SIG-M5 treated with dmso at 0.1 percent for 504 hours (cell line): ENCODE results near the gene GLRX.
A peak's percentile ranks its signal among the peaks of the same experiment; 100 is the strongest.
"Not testable (repeated sequence)": the region's sequence is repeated elsewhere in the genome, so short reads cannot be mapped to it uniquely, and the experiment has no call there.

Experiments
- DNase-seq: peaks from one replicate; lab custom pipeline; 2025; ENCODE audit not compliant: unreplicated experiment; lab: John Stamatoyannopoulos, UW

GLRX gene

DNA sequence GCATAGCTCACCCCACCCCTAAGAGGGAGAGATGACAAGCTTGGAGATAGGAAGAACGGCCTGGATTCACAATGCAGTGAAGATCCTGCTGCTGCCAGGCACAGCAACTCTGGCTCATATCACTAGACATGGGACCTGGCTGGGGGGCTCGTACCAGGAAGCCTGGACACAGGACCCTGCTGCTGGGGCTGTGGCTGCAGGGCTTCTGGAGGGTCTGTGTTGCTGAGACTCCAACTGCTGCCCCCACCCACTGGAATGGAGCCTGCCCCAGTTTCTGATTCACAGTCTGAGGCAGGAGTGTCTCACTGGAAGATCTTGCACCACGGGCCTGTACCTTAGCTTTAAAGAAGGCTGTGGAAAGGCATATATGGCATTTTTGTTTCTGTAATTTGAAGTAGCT is 31.0 kb upstream of the GLRX start:
- DNase-seq: no peak

- DNase-seq: no peak
These were observed 30.0 kb upstream of the GLRX start for GRCh38 chr5:95852567-95852966.

DNA sequence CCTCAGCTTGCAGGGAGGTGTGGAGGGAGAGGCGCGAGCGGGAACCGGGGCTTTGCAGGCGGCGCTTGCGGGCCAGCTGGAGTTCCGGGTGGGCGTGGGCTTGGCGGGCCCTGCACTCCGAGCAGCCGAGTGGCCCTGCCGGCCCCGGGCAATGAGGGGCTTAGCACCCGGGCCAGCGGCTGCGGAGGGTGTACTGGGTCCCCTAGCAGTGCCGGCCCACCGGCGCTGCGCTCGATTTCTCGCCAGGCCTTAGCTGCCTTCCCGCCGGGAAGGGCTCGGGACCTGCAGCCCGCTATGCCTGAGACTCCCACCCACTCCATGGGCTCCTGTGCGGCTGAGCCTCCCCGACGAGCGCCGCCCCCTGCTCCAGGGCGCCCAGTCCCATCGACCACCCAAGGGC is 28.6 kb upstream of the GLRX start:
- DNase-seq: not testable (repeated sequence)

GRCh38 chr5:95850391-95850894 is 27.9 kb upstream of the GLRX start:
- peak; percentile 40 for DNase-seq

- DNase-seq: no peak
These were observed 26.2 kb upstream of the GLRX start for GRCh38 chr5:95848701-95849100.

DNA sequence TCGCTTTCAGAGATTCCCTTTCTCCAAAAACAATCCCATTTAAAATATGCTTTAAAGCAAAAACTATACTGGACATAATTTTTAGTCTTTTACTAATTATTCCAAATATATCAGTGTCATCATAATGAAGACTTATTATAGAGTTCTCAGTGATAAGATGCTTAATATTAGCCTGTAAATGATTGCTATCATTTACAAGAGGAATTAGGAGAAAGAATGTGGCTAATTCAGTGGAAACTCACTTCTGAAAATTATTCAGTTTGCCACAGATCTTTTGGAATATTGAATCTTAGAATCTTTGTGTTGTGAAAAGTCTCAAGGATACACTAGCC is 24.7 kb upstream of the GLRX start:
- DNase-seq: no peak

- peak; percentile 83 for DNase-seq
These were observed 24.2 kb upstream of the GLRX start for GRCh38 chr5:95846554-95847260.

DNA sequence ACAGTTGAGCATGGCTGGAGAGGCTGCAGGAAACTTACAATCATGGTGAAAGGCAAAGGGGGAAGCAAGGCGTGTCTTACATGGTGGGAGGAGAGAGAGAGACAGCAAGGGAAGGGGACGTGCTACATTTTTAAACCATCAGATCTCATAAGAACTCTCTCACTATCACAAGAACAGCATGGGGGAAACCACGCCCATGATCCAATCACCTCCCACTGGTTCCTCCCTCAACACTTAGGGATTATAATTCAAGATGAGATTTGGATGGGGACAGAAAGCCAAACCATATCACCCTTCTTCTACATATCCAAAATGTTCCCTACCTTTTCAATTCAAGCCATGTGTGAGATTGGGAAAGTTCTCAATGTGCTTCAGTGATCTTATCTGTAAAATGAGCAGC is 22.9 kb upstream of the GLRX start:
- DNase-seq: no peak

DNA sequence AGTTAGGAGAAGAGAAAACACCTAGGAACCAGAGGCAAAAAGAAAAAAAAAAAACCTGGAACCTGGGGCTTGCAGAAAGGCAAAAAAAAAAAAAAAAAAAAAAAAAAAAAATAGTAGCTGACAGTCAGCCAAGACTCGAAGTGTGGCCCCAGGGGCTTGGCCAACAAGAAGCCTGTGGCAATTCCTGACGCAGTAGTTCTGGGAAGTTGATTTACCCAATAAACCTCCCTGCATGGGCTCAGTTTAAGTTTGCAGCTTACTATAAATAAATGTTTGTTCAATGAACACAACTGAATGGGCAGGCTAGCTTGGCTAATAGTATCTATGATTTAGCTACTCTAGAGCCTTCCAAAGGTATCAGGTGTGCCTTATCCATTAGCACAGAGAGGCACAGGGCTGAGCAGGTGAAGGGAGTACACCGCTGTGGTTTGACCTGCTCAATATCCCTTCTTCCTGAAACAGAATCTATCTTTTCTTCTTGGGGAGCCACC is 21.3 kb upstream of the GLRX start:
- DNase-seq: peak; percentile 48

DNA sequence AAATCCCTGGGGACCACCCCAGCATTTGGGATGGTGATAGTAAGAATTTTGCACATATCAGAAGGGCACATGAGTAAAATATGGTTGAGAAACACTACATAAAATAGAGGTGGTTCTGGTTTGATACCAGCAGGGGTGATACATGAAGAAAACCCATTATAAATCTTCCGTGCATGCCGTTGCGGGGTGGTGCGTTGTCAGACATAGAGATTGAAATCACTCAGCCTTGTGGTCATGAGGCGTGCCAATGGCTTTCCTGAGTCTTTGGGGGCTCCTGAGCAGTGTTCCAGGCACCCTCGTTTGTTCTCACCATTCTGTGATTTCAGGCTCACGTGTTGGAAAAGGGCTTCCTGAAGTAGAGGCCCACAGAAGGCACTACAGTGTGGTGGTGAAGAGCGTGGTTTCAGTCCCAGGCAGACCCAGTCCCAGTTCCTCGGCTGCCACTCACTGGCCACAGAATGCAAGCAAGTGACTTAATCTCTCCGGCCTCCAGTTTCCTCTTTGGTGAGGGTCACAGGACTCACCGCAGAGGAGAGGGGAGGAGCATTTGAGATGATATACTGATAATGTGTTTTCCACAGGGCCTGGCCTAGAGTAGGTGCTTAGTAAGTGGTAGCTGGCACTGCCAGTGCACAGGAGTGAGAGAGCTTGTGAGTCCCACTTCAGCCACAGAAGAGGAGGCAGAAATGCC is 20.5 kb upstream of the GLRX start:
- peak; percentile 94 for DNase-seq

DNA sequence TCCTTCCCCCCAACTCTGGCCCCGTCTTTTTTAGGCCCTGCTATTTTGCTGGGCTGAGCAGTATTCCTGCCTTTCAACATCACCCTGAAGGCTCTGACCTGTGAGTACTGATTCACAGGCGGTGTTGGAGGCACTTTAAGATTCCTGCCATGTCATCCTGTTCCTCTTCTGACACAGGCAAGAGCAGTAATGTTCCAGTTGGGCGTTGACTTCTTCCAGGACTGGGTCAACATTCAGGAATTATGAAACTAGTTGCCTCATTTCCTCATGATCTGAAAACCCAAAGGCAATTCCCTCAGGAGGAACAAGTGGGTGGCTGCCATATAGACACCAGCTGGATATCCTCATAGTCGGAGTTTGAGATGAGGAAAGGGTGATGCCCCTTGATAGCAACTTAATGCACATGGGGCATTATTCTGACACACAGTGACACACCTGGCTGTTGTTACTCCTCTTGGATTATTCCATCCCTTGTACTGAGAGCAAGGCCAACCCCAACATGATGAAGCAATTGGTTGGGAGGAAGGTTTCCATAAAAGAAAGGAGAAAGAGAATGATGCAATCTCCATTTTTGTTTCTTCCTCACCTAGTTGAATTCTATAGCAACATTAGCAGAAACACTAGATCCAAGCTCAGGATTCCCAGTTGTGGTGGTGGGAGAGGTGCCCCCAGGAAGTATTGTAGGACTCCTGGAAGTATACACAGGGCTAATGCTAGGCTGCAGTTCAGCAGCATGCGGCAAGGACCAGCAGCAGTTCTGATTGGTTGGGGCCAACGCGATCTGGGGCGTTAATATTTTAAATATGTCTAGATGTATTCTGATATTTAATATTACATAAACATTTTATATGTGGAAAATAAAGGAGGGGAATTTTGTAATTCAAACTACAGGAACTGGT is 19.6 kb upstream of the GLRX start:
- no peak for DNase-seq

DNA sequence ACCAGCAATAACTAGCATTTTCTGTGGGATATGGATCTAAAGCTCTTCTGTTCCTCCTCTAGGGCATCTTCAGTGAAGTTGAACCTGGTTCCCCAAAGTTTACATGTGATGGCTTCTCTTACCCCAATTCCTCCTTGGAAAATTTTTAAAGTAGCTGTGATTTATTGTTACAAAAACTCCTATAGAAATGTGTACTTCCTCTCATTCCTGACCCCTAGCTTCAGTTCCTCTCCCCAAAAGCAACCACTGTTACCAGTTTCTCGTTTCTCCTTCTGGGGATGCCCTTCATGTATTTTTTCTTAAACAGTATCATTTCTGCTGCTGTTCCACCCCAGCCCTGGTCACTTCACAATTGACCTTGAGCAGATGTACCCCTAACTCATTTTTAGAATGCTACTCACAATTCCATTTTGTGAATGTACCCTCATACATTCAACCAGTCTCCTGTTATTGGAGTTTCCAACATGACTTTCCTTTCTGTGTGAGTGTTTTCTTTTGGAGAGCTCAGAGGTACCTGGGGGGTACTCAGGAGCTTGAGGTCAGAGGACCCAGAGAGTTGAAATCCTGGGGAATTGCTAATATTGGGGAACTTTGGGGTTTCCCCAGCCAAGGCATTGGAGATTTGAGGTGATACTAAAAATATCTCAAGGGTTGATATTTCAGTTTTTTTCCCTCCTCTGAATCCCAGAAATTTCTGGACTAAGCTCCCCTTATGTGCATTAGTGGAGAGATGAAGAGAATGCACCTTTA is 18.6 kb upstream of the GLRX start:
- no peak for DNase-seq

DNA sequence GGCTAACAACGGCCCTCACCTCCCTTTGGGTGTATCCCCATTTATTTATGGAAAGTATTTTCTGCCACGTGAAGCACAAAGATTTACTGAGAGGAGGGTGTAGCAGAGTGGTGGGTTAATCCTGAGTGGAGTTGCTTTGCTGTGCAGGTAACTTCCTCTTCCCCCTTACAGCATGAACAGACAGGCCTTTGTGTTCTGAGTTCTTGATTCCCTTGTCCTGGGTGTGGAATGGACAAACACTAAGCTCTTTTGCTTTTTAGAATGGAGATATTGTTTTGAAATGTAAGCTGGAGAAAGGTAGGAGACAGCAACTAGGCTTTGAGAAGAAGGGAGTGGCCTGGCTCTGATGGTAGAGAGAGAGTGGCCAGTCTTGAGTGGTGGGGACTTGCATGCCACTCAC is 17.1 kb upstream of the GLRX start:
- DNase-seq: no peak

GRCh38 chr5:95838556-95838955 is 16.0 kb upstream of the GLRX start:
- no peak for DNase-seq

DNA sequence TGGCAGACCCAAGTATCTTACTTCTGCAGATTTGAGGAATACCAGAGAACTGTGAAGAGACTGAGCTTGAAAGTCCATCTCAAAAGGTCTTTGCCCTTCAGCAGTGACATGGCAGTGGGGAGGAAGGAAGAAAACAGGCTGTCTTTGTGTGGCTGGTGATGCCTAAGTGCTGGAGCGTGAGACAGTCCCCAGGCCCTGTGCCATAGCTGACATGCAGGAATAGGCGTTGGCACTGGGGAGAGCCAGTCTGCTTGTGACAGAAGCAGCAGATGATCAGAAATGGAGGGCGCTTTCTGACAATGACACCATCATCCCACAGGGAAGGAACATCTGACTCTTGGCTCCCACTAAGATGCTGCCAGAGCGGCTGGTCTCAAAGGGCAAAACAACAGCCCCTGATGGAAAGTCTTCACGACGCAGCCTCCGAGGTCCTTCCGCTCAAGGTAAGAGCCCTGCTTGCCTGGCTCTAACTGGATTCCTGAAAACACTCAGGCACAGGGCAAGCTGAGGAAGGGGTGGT is 15.5 kb upstream of the GLRX start:
- DNase-seq: no peak

DNA sequence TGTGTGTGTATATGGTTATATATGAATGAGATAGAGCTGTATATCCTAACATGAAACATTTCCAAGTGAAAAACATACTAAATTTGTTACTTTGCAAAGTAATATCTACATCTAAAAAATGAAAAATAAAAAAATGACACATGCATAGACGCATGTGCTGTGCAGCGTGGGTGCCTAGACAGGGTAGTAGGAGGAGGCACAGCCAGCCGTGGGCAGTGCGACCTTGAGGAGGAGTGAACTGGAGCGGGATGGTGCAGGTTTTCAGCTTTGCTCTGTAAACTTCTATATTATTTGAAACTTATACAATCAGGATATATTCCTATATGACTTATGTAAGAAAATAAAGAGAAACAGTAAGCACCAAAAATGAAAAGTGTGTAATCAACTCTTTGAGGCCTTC is 15.0 kb upstream of the GLRX start:
- no peak for DNase-seq

- not testable (repeated sequence) for DNase-seq
These were observed 14.4 kb upstream of the GLRX start for GRCh38 chr5:95836971-95837370.

- DNase-seq: no peak
These were observed 14.0 kb upstream of the GLRX start for GRCh38 chr5:95836544-95836943.

GRCh38 chr5:95835682-95836385 is 13.3 kb upstream of the GLRX start:
- DNase-seq: peak; percentile 40

GRCh38 chr5:95832664-95833063 is 10.1 kb upstream of the GLRX start:
- no peak for DNase-seq
